HG03025 (cell line): ENCODE measurements around the gene ADGRL3.

Source experiments
- ATAC-seq: cut with Tn5 transposase; IDR thresholded peaks from one replicate; pipeline ENCODE4 v1.9.1; 2021; ENCODE audit warnings: mild to moderate bottlenecking, moderate library complexity; ENCODE audit not compliant: unreplicated experiment, low FRiP score

ADGRL3 gene

DNA sequence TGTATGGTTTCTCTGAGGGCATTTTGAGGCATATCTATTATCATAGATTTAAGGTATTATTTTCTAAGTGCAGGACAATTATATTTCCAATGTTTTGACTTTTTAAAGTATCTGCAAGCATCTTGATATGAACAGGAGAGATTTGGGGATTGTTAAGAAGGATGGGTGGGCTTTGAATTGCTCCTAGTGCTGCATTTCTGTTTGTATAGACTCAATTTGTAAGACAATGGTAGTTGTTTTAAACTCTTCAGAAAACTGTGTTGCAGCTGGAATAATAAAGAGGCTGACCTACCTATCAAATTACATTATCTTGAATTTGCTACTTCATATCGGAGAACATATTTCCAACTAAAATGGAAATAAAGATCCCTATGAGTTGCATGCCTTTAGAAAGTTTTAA, 570.3 kb downstream of the ADGRL3 start:
- ATAC-seq: no peak

DNA sequence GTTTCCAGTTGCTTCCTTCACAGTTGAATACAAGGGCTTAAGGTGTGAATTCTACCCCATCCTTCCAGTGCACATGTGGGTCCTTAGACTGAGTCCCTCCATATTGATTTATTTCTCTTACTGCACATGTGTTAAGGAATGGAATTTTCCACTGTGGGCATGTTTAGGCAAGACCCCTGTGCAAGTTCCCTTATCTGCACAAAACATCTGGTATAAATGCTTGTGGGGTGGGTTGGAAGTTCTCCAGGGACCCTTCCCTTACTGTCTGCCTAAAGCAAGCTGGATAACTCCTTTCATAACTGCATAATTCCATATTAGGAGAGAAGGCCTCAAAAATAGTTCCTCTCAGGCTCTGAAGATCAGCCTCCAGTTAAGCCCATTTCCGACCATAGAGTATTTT, 570.9 kb downstream of the ADGRL3 start:
- no peak for ATAC-seq

DNA sequence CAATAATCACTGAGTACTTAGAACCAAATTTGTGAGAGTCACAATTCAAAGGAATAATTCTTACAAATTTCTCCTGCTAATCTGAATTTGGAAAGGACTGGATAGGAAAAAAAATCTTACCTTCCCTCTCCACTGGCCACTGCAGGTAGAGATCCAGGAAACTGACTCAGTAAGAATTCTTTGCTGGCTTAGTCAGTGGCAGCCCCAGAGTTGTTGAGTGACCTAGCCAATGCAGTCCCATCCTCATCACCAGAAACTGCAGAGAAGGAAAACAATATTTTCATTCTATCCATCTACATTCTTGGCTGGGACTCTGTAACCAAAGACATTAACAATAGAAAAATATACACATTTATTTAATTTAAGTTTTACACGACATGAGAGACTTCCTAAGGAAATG, 572.0 kb downstream of the ADGRL3 start:
- ATAC-seq: no peak

DNA sequence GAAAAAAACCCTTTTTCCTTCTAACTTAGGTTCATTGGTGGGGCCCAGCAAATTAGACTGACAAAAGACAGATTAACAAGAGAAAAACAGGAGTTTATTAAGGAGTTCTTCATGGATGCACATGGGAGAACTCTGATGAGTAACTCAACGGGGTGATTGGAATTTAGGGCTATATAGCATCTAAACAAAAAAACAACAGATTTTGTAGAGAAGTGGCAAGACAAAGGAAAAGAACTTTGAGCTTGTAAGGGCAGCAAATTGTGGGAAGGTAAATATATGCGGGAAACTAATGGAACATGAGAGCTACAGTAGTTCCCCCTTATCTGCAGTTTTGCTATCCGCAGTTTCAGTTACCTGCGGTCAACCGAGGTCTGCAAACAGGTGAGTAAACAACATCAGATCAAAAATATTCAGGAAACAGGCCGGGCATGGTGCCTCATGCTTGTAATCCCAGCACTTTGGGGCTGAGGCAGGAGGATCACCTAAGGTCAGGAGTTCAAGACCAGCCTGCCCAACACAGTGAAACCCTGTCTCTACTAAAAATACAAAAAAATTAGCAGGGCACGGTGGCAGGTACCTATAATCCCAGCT, 573.6 kb downstream of the ADGRL3 start:
- ATAC-seq: no peak

DNA sequence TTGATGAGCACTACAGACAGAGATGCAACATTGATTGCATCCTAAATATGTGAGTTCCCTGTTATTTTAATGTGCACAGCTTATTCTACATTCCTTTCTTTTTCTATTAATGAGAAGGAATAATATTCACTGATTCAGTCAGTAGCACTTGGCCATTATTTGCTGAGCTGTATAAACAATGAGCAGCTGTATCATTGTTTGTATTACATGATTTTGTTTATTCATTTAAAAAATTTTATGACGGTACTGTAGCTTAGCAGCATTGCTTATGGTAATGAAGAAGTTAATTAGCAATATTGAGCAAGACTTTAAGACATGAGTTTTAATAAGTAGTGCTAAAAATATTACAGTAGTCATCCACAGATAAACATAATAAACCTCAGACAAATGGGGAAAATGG, 582.0 kb downstream of the ADGRL3 start:
- no peak for ATAC-seq

DNA sequence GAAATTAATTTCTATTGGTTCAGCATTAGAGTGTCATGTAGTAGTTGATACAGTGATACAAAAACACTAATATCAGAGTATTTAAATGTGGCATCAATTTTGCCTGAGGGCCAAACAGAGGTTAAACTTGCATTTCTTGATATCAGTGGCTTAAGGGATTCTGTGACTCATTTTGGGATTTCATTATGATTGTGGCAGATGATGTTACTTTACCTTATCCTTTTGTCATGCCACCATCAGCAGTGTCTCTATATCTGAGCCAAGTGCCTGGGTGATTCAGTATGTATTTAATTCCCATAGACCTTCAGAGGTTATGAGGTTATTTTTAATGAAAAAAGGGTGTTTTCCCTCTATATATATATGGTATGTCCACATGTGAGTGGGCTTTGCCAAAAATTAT, 582.9 kb downstream of the ADGRL3 start:
- no peak for ATAC-seq

DNA sequence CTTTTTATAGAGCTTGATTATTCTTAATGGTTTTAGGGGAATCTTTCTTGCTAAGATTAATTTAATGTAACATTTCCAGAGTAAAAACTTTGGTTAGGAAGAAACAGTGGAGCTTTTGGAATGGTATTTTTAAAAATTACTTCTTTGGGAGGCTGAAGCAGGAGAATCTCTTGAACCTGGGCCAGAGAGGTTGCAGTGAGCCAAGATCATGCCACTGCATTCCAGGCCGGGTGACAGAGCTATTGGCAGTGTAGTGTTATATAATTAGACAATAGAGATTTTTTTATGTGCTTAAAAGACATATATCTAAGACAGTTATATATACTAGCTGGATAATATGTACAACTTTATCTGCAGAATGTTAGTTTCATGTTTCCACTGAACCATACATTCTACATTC, 585.6 kb downstream of the ADGRL3 start:
- ATAC-seq: no peak

DNA sequence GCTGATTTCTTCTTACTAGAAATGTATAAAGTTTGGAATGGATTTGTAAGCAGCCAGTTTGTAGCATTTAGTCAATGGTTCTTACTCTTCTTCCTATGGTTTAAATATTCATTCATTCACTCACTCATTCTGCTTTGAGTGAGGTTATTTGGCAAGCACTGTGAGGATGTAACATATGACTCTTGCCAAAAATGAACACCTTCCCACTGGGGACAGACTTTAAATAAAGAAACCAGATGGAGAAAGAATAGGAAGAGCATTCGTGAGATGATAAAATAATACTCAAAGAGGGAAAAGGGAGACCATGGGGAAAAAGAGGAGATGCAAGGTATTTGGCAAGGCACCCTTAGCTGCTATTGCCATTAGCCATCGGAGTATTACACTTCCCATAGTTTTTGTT, 586.1 kb downstream of the ADGRL3 start:
- no peak for ATAC-seq

DNA sequence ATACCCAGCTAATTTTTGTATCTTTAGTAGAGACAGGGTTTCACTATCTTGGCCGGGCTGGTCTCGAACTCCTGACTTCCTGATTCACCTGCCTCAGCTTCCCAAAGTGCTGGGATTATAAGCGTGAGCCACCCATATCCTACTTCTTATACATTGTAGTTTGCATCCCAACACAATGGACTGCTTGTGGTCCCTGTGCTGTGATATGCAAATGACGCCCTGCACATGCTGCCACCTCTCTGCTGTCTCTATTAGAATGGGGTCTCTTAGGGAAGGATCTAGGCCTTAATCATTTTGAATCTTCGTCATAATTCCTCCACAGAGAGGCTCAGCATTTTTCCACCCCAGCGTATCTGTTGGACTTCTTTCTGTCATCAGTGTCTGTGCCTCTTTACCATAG, 595.9 kb downstream of the ADGRL3 start:
- no peak for ATAC-seq

DNA sequence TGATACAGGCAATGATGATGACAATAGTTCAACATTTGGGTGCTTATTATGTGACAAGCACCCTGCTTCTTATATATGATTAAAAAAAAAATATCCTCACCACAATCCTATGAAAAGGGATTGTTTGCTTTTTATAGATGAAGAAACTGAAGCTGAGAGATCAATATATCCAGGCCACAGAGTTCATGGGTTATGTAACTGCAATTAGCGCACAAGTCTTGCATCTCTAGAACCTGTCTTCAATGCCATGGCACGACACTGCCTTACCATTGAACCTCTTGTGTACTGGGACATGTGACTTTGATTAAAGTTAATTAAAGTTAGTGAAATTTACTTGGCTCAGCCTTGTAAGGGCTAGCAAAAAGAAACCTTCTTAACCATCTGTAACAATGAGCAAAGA, 599.7 kb downstream of the ADGRL3 start:
- ATAC-seq: no peak

DNA sequence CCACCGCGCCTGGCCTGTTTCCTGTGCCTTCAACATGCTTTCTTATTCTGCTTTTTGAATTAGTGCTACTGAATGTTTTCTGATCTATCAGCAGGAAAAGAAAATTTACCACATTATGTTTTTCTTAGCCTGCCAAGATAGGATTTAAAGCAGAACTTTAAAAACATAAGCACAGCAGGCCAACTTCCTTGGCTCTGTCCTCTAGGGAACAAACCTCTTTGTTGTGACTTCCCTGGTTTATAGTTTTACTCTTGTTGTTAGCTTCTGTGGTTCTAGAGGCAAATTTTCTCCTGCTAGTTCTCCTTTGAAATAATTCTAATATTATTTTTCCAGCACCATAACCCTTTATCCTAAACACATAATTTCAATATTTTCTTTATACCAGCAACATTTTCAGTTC, 605.1 kb downstream of the ADGRL3 start:
- no peak for ATAC-seq

DNA sequence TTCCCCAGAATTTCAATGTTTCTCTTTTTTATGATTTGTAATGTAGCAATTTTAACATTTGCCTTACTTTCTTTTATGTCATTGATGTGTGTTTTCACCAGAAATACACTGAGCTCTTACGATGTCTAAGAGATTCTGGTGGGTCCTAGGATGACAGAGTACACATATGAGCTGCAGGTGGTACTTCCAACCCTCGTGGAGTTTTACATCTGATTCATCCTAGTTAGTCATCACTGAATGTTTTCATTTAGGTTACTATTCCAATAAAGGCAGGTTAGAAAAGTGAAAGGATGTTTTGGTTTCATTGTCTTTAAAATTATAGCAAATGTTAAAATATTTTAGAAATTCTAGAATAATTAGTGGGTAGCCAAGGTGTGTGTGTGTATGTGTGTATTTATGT, 605.9 kb downstream of the ADGRL3 start:
- ATAC-seq: no peak

DNA sequence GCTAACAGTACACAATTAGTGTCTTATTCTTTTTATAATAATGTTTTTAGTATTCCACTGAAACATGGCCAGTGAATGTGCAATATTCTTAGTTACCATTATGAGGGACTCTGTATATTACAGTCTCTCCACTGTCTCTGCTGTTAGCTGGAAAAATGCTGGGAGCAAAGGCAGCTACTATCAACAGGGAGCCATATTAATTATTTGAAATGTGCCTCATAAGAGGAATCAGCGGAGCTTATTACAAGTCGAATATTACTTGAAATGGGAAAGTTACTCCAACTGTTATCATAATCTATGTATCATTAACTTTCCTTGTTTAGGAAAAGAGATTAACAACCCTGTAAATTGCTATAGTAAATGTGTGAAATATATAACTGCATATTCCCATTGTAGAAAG, 612.0 kb downstream of the ADGRL3 start:
- no peak for ATAC-seq

DNA sequence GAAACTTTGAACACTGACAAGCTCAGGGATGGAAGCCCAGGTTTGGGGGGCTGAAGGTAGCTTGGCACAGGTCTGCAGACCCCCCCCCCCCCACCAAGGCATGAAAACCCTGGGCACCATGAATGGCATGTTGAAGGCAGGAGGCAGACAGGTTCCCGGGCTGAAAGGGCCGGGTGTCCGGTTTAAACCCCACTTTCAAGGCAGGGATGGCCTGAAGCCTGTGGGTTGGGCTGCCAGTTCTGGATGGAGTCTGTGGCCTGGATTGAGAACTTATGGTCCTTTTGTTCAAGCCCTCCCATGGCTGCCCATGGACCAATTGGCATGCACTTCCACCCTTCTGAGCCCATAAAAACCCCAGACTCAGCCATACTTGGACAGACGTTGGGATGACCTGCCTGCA, 616.9 kb downstream of the ADGRL3 start:
- ATAC-seq: no peak

DNA sequence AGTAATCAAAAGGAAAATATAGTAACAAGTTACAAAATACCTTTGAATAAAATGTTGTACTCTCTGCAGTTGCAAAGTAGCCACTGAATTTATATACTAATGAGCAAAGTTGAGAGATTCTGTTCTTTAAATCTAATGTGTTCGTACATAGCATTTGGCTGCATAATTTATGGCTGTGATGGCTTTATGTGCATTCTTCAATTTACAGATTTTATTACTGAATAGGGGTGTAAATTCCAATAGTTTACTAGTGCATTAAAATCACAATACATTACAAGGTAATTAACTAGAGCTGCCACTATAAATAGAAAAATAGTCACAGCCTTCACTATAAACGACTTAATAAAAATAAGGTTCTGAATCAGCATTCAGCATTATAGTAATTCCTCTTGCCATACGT, 620.0 kb downstream of the ADGRL3 start:
- ATAC-seq: no peak

DNA sequence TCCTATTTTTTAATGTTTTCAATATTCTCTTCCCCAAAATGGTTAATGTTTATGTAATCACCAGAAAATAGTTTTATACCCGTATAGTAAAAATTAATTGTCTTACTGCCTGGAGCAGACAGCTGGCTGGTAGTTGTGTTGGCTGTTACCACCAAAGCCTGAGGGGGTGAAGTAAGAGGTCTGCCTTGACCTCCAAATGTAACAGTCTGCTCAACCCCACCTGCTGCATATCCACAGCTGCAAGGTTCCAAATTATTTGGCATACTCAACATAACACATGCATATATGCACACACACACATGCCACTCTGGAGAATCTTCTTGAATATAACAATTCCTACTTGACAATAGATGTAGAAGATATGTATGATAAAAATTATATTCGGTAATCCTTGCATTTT, 624.3 kb downstream of the ADGRL3 start:
- ATAC-seq: no peak

DNA sequence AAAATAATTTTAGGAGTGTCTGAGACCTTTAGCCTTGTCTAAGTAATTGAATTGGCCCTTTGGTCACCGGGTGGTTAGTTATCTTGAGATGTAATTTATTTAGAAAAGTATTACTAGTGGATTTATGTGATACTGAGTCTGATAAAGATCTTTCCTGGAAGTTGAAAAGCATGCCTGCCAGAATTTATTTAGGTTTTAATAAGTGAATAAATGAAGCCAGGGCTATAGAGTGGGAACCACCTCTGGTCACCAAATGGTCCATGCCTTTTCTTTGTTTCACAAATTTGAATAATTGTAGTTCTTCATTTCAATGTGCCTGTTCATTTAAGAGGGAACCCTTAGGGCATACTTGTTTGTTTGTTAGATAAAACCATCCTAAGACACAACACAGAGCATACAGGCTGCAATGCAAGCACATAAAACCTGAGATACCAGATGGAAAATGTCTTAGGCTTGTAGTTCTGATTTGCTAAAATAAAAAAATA, 627.8 kb downstream of the ADGRL3 start:
- no peak for ATAC-seq

DNA sequence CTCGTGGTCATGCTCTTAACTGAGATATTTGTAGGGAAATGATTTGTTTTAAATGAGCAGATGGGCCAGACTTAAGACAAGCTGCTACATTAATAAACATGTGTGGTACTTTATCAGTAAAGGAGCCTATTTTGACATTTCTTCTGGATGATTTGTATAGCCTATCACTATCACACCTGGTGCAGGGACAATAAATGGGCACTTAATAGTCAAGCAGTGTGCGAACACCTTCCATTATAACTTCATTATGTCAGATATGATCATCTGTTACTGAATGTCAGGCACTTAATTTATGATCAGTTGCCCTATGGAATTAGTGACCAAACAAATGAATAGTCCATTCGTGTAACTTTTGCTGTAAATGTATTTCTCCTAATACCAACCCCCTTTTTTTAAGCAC, 628.8 kb downstream of the ADGRL3 start:
- no peak for ATAC-seq

DNA sequence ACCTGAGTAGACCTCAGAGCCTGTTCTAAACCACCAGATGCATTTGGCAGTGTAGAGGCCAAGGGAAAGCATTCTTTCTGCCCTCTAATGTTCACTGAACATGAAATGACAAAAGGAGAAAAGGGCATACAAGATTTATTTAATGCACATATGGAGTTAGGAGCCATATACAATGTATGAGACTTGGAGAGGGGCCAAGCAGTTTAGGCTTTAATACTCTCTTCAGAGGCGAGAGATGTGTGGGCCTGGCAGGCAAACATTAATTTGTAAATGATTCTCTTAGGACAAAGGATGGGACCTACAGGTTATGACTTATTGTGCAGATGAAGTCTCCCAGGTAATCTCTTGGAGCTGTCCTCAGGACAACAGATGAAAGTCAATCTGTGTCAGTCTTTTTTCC, 631.9 kb downstream of the ADGRL3 start:
- no peak for ATAC-seq

DNA sequence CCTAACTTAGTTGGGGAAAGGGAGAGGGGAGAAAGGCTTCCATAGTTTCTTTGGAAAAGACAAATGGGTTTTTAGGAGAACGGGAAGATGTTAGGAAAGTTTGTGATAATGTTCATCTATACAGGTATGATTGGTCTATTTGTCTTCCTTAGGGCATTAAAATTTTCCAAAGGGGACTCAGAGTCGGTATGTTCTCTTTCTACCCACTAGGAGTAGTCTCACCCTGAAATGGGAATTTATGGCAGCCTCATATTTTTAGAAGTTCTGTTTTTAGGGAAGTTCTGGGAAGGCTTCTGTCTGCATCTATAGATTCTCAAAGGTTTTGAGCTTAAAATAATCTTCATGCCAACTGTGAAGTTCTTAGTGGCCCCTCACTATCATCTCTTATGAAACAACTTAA, 637.3 kb downstream of the ADGRL3 start:
- ATAC-seq: no peak

DNA sequence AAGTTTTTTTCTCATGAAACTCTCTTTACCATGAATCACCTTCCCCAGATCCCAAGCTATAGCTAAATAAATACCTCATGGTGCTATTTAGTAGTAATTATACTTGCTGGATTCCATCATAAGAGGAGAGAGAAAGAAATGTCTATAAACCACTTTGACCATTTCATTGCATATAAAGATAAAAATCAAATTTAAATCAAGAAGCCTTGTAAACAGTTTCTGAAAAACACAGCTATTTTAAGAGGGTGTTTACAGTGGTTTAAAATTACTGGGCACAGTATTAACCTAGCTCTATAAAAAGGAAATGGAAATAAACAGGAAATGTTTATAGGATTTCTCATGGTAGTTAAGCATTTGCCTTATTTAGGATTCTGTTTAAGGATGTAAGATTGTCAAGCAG, 637.9 kb downstream of the ADGRL3 start:
- ATAC-seq: no peak

DNA sequence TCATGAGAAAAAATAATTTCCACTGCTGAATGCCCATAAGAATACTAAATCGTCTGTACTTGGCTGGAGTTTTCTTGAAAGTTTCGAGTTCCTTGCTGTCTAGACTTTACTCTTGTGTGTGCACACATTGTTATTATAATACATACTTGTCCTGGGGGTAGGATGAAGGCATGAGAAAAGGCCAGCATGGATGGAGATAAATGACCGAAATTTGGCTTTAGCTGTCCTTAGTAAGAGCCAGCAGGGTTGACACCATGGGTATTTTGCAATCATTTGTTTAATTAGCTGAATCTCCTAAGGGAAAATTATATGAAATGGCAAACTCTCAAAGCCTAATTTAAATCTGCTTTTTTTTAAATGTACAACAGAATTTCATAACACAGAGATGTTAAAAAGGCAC, 641.6 kb downstream of the ADGRL3 start:
- no peak for ATAC-seq

DNA sequence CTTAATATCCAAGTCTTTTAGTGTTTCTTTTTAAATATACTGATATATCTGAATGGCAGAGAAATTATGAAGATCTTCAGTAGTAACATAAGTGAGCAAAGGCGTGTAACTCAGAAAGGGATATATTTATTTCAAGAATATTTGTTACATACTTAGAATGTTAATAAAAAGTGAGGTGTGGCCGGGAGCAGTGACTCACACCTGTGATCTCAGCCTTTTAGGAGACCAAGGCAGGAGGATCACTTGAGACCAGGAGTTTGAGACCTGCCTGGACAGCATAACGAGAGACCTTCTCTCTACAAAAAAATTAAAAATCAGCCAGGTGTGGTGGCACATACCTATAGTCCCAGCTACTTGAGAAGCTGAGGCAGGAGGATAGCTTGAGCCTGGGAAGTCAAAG, 651.0 kb downstream of the ADGRL3 start:
- no peak for ATAC-seq
